Uterus (tissue), 4 donors: ENCODE data around the gene CPM. TPM values are rescaled to one million over a fixed set of nuclear protein-coding genes. Genes with fewer than 3 reads are reported as not detected.

Source experiments
- DNase-seq, 2 donors: peaks; one replicate each; pipeline ENCODE4 v3.0.0-alpha.2; 2019 to 2020
- H3K27ac ChIP-seq, 2 donors: fragments of 200-600 bp; sonication (generic); 1 replicate in 1 of 2; 2 replicates in 1 of 2; pipeline ENCODE4 v1.5.1; 2016 to 2018
- H3K27me3 ChIP-seq, 2 donors: fragments of 200-600 bp; sonication (generic); one replicate each; pipeline ENCODE4 v1.5.1; 2018 to 2019; ENCODE audit warnings: control low read depth in 1 of 2
- H3K36me3 ChIP-seq, 2 donors: fragments of 200-600 bp; sonication (generic); one replicate each; pipeline ENCODE4 v1.5.1; 2019; ENCODE audit warnings: control low read depth in 1 of 2
- H3K4me1 ChIP-seq, 2 donors: fragments of 200-600 bp; sonication (generic); one replicate each; pipeline ENCODE4 v1.5.1; 2018 to 2019; ENCODE audit warnings: control low read depth in 1 of 2
- H3K4me3 ChIP-seq, 2 donors: fragments of 200-600 bp; sonication (generic); 1 replicate in 1 of 2; 2 replicates in 1 of 2; pipeline ENCODE4 v1.5.1; 2018 to 2019; ENCODE audit warnings: mild to moderate bottlenecking in 1 of 2
- H3K9me3 ChIP-seq, 2 donors: fragments of 200-600 bp; sonication (generic); one replicate each; pipeline ENCODE4 v1.5.1; 2019; ENCODE audit warnings: control low read depth in 1 of 2
- CTCF ChIP-seq, 4 experiments: fragments of 200-600 bp in 2 of 4; fragments of 450-650 bp in 2 of 4; sonication (generic) in 2 of 4; IDR thresholded peaks; one replicate each; pipeline ENCODE4 v1.5.1; 2016 to 2019; ENCODE audit warnings: antibody characterized with exemption in 4 of 4, mild to moderate bottlenecking in 2 of 4, moderate library complexity in 1 of 4
- POLR2A ChIP-seq, 2 donors: fragments of 450-650 bp; IDR thresholded peaks; one replicate each; pipeline ENCODE4 v1.6.1; 2016; ENCODE audit warnings: antibody characterized with exemption in 2 of 2, mild to moderate bottlenecking in 1 of 2, moderate library complexity in 1 of 2
- intact Hi-C: fragments of 100-400 bp; cut with DNase I; formaldehyde crosslinking; loops from one replicate; pipeline ENCODE4 v1.15.1; 2023; ENCODE audit warnings: low total_unique reads
- total RNA-seq, 4 donors: library from RNA; depleted of rRNA in 3 of 4; stranded (reverse); fragments of >200 nt in 3 of 4; gene quantifications; one replicate each; pipeline versions ENCODE4 v1.1.0 to v1.2.4, GENCODE V29; 2014 to 2023
- donor health status: DM: yes; HTN: yes; CAD: no.

The CPM gene
- total RNA-seq, 4 donors from 2014 or later, result 4.4 to 20.0 (median 10.7) TPM

- H3K9me3 ChIP-seq, result no peaks in the 10 kb centered on the region
- no peak for DNase-seq
- H3K4me1 ChIP-seq, result no peaks in the 10 kb centered on the region
- TF ChIP-seq POLR2A (IDR thresholded peaks at IDR 0.05) (no peak), CTCF (IDR thresholded peaks at IDR 0.05) (no peak)
- H3K27me3 ChIP-seq, result no peaks in the 10 kb centered on the region
- H3K4me3 ChIP-seq, result no peak overlapping the region
- no peak overlapping the region for H3K27ac ChIP-seq
- peaks cover 0 to 2% of the 10 kb centered on the region in 2 donors for H3K36me3 ChIP-seq
- intact Hi-C loops, result no loop called here
These were observed 104.3 kb downstream of the CPM start for GRCh38 chr12:68828672-68829068.

GRCh38 chr12:68827895-68828671, 104.9 kb downstream of the CPM start:
- no peak for DNase-seq
- intact Hi-C loops, result no loop called here
- Histone ChIP-seq H3K36me3 (peaks cover 0 to 2% of the 10 kb centered on the region in 2 donors), H3K27ac (no peak overlapping the region), H3K27me3 (no peaks in the 10 kb centered on the region), H3K9me3 (no peaks in the 10 kb centered on the region), H3K4me3 (no peak overlapping the region), H3K4me1 (no peaks in the 10 kb centered on the region)
- no peak for TF ChIP-seq POLR2A (IDR thresholded peaks at IDR 0.05)
- TF ChIP-seq CTCF (IDR thresholded peaks at IDR 0.05), result no peak

DNA sequence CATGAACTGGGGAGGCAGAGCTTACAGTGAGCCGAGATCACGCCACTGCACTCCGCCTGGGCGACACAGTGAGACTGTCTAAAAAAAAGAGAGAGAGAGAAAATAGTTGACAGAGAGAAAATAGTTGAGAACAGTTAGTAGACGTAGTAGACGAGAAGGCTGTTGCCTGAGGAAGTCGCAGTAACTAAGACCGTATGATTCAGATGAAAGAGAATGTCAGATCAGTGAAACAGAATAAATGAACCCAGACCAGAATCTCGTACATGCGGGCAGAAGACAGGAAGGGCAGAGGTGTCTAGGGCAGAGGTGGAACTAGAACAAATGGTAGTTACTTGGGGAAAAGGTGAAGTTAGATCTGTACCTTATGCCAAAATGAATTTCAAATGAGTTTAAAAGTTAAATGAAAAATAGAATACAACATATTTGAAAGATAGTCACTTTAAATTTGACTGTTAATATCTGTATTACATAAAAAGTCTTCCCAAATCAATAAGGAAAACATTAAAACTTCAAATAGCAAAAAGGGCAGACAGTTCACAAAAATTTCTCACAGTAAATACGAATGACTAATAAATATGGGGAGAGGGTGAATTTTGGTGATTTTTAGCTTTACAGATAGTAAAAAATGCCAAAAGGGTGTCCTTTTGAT, 107.3 kb downstream of the CPM start:
- H3K27ac ChIP-seq, result no peak overlapping the region
- no peak overlapping the region for H3K4me3 ChIP-seq
- no peaks in the 10 kb centered on the region for H3K4me1 ChIP-seq
- intact Hi-C loops, result no loop called here
- TF ChIP-seq POLR2A (IDR thresholded peaks at IDR 0.05), result no peak
- TF ChIP-seq CTCF (IDR thresholded peaks at IDR 0.05), result no peak
- H3K36me3 ChIP-seq, result peaks cover 0 to 2% of the 10 kb centered on the region in 2 donors
- no peak for DNase-seq
- H3K9me3 ChIP-seq, result no peaks in the 10 kb centered on the region
- no peaks in the 10 kb centered on the region for H3K27me3 ChIP-seq

DNA sequence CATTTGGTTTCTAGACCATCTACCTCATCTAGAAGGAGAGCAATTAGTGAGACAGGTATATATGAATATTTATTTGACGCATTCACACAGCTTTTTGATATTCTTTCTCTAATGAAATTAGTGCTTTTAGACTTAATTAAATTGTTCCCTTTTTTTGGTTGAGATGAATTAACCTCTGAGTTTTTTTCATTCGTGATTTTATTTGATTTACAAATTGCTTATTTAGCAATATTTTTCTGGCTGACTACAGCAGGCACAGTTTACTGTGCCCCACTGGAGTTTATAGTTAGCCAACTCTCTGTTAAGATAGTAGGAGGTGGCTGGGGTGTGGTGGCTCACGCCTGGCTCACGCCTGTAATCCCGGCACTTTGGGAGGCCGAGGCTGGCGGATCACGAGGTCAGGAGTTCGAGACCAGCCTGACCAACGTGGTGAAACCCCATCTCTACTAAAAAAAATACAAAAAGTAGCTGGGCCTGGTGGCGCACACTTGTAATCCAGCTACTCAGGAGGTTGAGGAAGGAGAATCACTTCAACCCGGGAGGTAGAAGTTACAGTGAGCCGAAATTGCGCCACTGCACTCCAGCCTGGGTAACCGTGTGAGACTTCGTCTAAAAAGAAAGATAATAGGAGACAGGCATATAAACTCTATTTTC, 108.2 kb downstream of the CPM start:
- intact Hi-C loops, result no loop called here

More for the DNA sequence above, 108.2 kb downstream of the CPM start:
- H3K9me3 ChIP-seq, result no peaks in the 10 kb centered on the region
- no peak overlapping the region for H3K4me3 ChIP-seq
- H3K36me3 ChIP-seq, result peaks cover 0 to 2% of the 10 kb centered on the region in 2 donors
- H3K4me1 ChIP-seq, result no peaks in the 10 kb centered on the region
- DNase-seq, result no peak
- no peak overlapping the region for H3K27ac ChIP-seq
- no peak for TF ChIP-seq CTCF (IDR thresholded peaks at IDR 0.05)
- TF ChIP-seq POLR2A (IDR thresholded peaks at IDR 0.05), result no peak
- H3K27me3 ChIP-seq, result no peaks in the 10 kb centered on the region
